KMS-11 (cell line): ENCODE measurements around the gene RASIP1.
"Not testable (repeated sequence)": the region's sequence is repeated elsewhere in the genome, so short reads cannot be mapped to it uniquely, and the experiment has no call there.

Experiments
- H2AFZ ChIP-seq: fragments of 200-600 bp; sonication (generic); 2 replicates; pipeline ENCODE4 v1.6.1; 2016; ENCODE audit warnings: antibody characterized with exemption, mixed run types, low read depth
- H3K27ac ChIP-seq: fragments of 200-600 bp; sonication (generic); 2 replicates; pipeline ENCODE4 v1.6.1; 2016; ENCODE audit warnings: mild to moderate bottlenecking, mixed run types
- H3K27me3 ChIP-seq: fragments of 200-600 bp; sonication (generic); 2 replicates; pipeline ENCODE4 v1.6.1; 2017; ENCODE audit warnings: mild to moderate bottlenecking, low read depth, mixed run types, moderate library complexity; ENCODE audit not compliant: insufficient read depth
- H3K36me3 ChIP-seq: fragments of 200-600 bp; sonication (generic); 2 replicates; pipeline ENCODE4 v1.6.1; 2017; ENCODE audit warnings: mild to moderate bottlenecking, mixed run types; ENCODE audit not compliant: insufficient read depth
- H3K4me1 ChIP-seq: fragments of 200-600 bp; sonication (generic); 2 replicates; pipeline ENCODE4 v1.6.1; 2016; ENCODE audit warnings: mild to moderate bottlenecking, low read depth, mixed run types; ENCODE audit not compliant: poor library complexity, severe bottlenecking
- H3K4me2 ChIP-seq: fragments of 200-600 bp; sonication (generic); 2 replicates; pipeline ENCODE4 v1.7.0; 2016; ENCODE audit warnings: mild to moderate bottlenecking, mixed run types
- H3K4me3 ChIP-seq: fragments of 200-600 bp; sonication (generic); IDR thresholded peaks from 2 replicates; pipeline ENCODE4 v1.6.1; 2017; ENCODE audit warnings: low read depth, low read length, mixed read lengths; ENCODE audit not compliant: insufficient read depth
- H3K79me2 ChIP-seq: fragments of 200-600 bp; sonication (generic); 2 replicates; pipeline ENCODE4 v1.6.1; 2016; ENCODE audit warnings: low read depth, mixed run types; ENCODE audit not compliant: insufficient read depth
- H3K9ac ChIP-seq: fragments of 200-600 bp; sonication (generic); 2 replicates; pipeline ENCODE4 v1.6.1; 2016; ENCODE audit warnings: mild to moderate bottlenecking, mixed run types
- H4K20me1 ChIP-seq: fragments of 200-600 bp; sonication (generic); 2 replicates; pipeline ENCODE4 v1.6.1; 2016; ENCODE audit warnings: mild to moderate bottlenecking, mixed run types; ENCODE audit not compliant: insufficient read depth
- TF ChIP-seq, protein P1 (sequence below): fragments of 200-600 bp; sonication (generic); conservative IDR thresholded peaks from 2 replicates; pipeline ENCODE4 v1.6.1; 2017; ENCODE audit warnings: low read depth, mild to moderate bottlenecking, antibody characterized with exemption, low read length, moderate library complexity, mixed read lengths

The RASIP1 gene

DNA sequence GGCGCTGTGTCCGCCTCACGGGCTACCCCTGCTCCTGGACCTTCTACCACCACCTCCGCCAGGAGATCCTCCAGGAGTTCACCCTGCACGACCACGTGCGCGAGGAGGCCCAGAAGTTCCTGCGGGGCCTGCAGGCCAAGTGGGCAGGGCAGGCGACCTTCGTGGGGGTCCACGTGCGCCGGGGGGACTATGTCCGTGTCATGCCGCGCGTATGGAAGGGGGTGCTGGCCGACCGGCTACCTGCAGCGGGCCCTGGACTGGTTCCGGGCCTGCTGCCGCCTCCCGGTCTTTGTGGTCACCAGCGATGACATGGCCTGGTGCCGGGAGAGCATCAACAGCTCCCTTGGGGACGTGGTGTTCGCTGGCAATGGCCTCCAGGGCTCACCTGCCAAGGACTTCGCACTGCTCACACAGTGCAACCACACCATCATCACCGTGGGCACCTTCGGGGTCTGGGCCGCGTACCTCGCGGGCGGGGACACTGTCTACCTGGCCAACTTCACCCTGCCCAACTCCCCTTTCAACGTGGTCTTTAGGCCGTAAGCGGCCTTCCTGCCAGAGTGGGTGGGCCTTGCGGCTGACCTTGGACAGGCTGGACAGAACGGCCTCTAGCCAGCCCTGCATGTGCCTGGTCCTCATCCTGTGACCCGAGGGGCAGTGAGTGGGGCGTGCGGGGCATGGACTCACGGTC, 59.8 kb downstream of the RASIP1 start:
- no peak overlapping the region for H3K9ac ChIP-seq
- TF ChIP-seq, protein P1, sequence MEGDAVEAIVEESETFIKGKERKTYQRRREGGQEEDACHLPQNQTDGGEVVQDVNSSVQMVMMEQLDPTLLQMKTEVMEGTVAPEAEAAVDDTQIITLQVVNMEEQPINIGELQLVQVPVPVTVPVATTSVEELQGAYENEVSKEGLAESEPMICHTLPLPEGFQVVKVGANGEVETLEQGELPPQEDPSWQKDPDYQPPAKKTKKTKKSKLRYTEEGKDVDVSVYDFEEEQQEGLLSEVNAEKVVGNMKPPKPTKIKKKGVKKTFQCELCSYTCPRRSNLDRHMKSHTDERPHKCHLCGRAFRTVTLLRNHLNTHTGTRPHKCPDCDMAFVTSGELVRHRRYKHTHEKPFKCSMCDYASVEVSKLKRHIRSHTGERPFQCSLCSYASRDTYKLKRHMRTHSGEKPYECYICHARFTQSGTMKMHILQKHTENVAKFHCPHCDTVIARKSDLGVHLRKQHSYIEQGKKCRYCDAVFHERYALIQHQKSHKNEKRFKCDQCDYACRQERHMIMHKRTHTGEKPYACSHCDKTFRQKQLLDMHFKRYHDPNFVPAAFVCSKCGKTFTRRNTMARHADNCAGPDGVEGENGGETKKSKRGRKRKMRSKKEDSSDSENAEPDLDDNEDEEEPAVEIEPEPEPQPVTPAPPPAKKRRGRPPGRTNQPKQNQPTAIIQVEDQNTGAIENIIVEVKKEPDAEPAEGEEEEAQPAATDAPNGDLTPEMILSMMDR, result no peak
- H3K27ac ChIP-seq, result no peak overlapping the region

DNA sequence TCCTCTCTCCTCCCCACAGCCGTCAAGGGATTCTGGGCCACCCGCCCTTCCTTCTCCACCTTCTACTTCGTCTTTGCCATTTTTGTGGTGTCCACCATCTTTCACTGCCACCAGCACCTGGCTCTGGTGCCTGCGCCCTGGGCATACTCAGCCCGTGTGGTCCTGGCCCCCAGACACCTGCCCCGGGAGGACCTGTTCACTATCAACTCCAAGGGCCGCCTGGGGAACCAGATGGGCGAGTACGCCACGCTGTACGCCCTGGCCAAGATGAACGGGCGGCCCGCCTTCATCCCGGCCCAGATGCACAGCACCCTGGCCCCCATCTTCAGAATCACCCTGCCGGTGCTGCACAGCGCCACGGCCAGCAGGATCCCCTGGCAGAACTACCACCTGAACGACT, 60.4 kb downstream of the RASIP1 start:
- not testable (repeated sequence) for H3K79me2 ChIP-seq, H3K27ac ChIP-seq, H3K4me1 ChIP-seq, H3K4me3 ChIP-seq, H4K20me1 ChIP-seq, H2AFZ ChIP-seq, H3K9ac ChIP-seq, H3K4me2 ChIP-seq, H3K36me3 ChIP-seq
- H3K27me3 ChIP-seq, result peaks cover 53% of the 10 kb centered on the region

More for the DNA sequence above, 59.8 kb downstream of the RASIP1 start:
- Histone ChIP-seq H3K4me1 (no peaks in the 10 kb centered on the region), H3K4me3 (no peak overlapping the region), H4K20me1 (no peaks in the 10 kb centered on the region), H3K79me2 (no peaks in the 10 kb centered on the region), H2AFZ (no peak overlapping the region), H3K36me3 (no peaks in the 10 kb centered on the region), H3K27me3 (peaks cover 53% of the 10 kb centered on the region), H3K4me2 (no peak overlapping the region)

DNA sequence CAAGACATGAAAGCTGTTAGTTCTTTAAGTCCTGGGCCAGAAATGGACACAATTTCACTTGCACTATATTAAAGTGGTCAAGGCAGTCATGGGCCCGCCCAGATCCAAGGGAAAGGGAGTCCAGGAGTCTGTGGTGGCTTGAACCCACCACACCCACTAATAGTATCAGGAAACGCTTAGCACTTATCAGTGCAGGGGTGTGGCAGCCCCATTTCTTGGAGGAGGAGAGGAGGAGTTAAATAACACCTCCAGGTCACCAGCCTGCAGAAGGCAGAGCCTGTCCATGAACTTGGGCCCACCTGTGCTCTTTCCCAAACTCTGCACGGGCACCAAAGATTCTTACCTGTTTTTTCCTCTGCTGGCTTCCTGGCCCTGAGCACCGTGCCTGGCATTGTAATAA, 62.2 kb downstream of the RASIP1 start:
- TF ChIP-seq, protein P1, result no peak
- H3K36me3 ChIP-seq, result no peaks in the 10 kb centered on the region
- H3K9ac ChIP-seq, result no peak overlapping the region
- no peak overlapping the region for H3K27ac ChIP-seq
- H3K4me2 ChIP-seq, result no peak overlapping the region
- peaks cover 49% of the 10 kb centered on the region; the same call in 1 of the 2 replicates for H3K27me3 ChIP-seq
- no peak overlapping the region for H3K4me3 ChIP-seq
- H4K20me1 ChIP-seq, result no peaks in the 10 kb centered on the region
- no peaks in the 10 kb centered on the region for H3K79me2 ChIP-seq
- peaks cover 5% of the 10 kb centered on the region for H3K4me1 ChIP-seq
- no peak overlapping the region for H2AFZ ChIP-seq

DNA sequence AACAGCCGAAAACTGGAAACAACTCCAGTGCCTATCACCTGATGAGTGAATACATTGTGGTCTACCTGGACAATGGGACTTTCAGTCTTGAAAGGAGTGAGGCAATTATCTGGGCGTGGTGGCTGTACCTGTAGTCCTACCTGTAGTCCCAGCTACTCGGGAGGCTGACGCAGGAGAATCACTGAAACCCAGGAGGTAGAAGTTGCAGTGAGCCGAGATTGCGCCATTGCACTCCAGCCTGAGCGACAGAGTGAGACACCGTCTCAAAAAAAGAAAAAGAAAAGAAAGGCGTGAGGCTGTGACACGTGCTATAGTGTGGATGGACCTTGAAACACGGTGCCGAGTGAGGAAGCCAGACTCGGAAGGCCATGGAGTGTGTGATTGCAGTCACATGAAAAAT, 63.5 kb downstream of the RASIP1 start:
- H3K4me2 ChIP-seq, result no peak overlapping the region

DNA sequence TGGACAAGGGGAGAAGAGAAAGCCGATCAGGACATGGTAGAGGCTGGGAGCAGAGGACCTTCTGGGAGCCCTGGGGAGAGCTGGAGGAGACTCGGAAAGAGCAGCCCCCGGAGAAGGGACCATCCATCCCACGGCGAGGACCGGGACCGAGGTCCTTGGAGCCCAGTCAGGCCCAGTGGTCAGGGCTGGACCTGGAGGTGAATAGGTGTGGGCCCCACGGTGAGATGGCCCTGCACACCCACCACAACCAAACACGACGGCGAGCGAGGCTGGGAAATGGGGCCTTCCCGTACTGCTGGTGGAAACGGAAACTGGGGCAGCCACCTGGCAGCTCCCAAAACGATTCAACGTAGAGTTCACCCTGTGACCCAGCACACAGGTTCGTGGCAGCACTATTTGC, 63.9 kb downstream of the RASIP1 start:
- Histone ChIP-seq H3K4me1 (peaks cover 5% of the 10 kb centered on the region), H3K4me2 (no peak overlapping the region), H3K36me3 (no peaks in the 10 kb centered on the region), H3K9ac (no peak overlapping the region), H3K27me3 (peaks cover 36% of the 10 kb centered on the region; the same call in 1 of the 2 replicates), H3K79me2 (no peaks in the 10 kb centered on the region), H3K4me3 (no peak overlapping the region), H4K20me1 (no peaks in the 10 kb centered on the region), H3K27ac (no peak overlapping the region), H2AFZ (no peak overlapping the region)
- TF ChIP-seq, protein P1, result no peak

More for the DNA sequence above, 63.5 kb downstream of the RASIP1 start:
- Histone ChIP-seq H3K4me3 (no peak overlapping the region), H3K79me2 (no peaks in the 10 kb centered on the region), H4K20me1 (no peaks in the 10 kb centered on the region), H3K27me3 (peaks cover 40% of the 10 kb centered on the region; the same call in 1 of the 2 replicates), H3K4me1 (peaks cover 5% of the 10 kb centered on the region), H3K27ac (no peak overlapping the region), H3K36me3 (no peaks in the 10 kb centered on the region), H2AFZ (no peak overlapping the region), H3K9ac (no peak overlapping the region)
- TF ChIP-seq, protein P1, result no peak
